ENCODE results near the gene PIK3CB. TPM values are rescaled to one million over a fixed set of nuclear protein-coding genes. Genes with fewer than 3 reads are reported as not detected.
"Not testable (repeated sequence)": the region's sequence is repeated elsewhere in the genome, so short reads cannot be mapped to it uniquely, and the experiment has no call there.

Gene PIK3CB
- total RNA-seq, 1 donor from 2014 or later: 16.7 TPM

- no peak for TF ChIP-seq CTCF (IDR thresholded peaks at IDR 0.05)
- H3K9me3 Mint-ChIP-seq (ENCODE audit: unreplicated experiment): no peaks in the 10 kb centered on the region
- H3K4me3 Mint-ChIP-seq (ENCODE audit: unreplicated experiment): no peak overlapping the region
- H3K27me3 Mint-ChIP-seq (ENCODE audit: unreplicated experiment): no peaks in the 10 kb centered on the region
- H3K27ac Mint-ChIP-seq (ENCODE audit: unreplicated experiment): no peak overlapping the region
- no peaks in the 10 kb centered on the region for H3K4me1 Mint-ChIP-seq (ENCODE audit: unreplicated experiment)
- DNase-seq (ENCODE audit: extremely low spot score, unreplicated experiment): no peak
- peaks cover 20% of the 10 kb centered on the region for H3K36me3 Mint-ChIP-seq (ENCODE audit: unreplicated experiment)
Measured at GRCh38 chr3:138732456-138732855, 102.3 kb downstream of the PIK3CB start.

- no peak for TF ChIP-seq CTCF (IDR thresholded peaks at IDR 0.05)
- no peaks in the 10 kb centered on the region for H3K27me3 Mint-ChIP-seq (ENCODE audit: unreplicated experiment)
- peaks cover 18% of the 10 kb centered on the region for H3K36me3 Mint-ChIP-seq (ENCODE audit: unreplicated experiment)
Measured at GRCh38 chr3:138726946-138727730, 107.6 kb downstream of the PIK3CB start.

GRCh38 chr3:138726042-138726441 is 108.7 kb downstream of the PIK3CB start:
- H3K4me3 Mint-ChIP-seq (ENCODE audit: unreplicated experiment); H3K27me3 Mint-ChIP-seq (ENCODE audit: unreplicated experiment); H3K9me3 Mint-ChIP-seq (ENCODE audit: unreplicated experiment); H3K27ac Mint-ChIP-seq (ENCODE audit: unreplicated experiment); DNase-seq (ENCODE audit: extremely low spot score, unreplicated experiment): not testable (repeated sequence)
- Mint-ChIP-seq H3K36me3 (ENCODE audit: unreplicated experiment) (peaks cover 17% of the 10 kb centered on the region), H3K4me1 (ENCODE audit: unreplicated experiment) (peaks cover 13% of the 10 kb centered on the region)

More at GRCh38 chr3:138726946-138727730, 107.6 kb downstream of the PIK3CB start:
- no peaks in the 10 kb centered on the region for H3K9me3 Mint-ChIP-seq (ENCODE audit: unreplicated experiment)
- no peak for DNase-seq (ENCODE audit: extremely low spot score, unreplicated experiment)
- H3K27ac Mint-ChIP-seq (ENCODE audit: unreplicated experiment): peak overlapping the region; percentile 67
- peaks cover 13% of the 10 kb centered on the region for H3K4me1 Mint-ChIP-seq (ENCODE audit: unreplicated experiment)
- no peak overlapping the region for H3K4me3 Mint-ChIP-seq (ENCODE audit: unreplicated experiment)

- no peaks in the 10 kb centered on the region for H3K9me3 Mint-ChIP-seq (ENCODE audit: unreplicated experiment)
- no peak for DNase-seq (ENCODE audit: extremely low spot score, unreplicated experiment)
- no peak overlapping the region for H3K27ac Mint-ChIP-seq (ENCODE audit: unreplicated experiment)
- H3K36me3 Mint-ChIP-seq (ENCODE audit: unreplicated experiment): peaks cover 17% of the 10 kb centered on the region
- no peak for TF ChIP-seq CTCF (IDR thresholded peaks at IDR 0.05)
- no peak overlapping the region for H3K4me3 Mint-ChIP-seq (ENCODE audit: unreplicated experiment)
- H3K4me1 Mint-ChIP-seq (ENCODE audit: unreplicated experiment): peaks cover 13% of the 10 kb centered on the region
- H3K27me3 Mint-ChIP-seq (ENCODE audit: unreplicated experiment): no peaks in the 10 kb centered on the region
Measured at GRCh38 chr3:138725116-138725515, 109.6 kb downstream of the PIK3CB start.

GRCh38 chr3:138724443-138724842 is 110.3 kb downstream of the PIK3CB start:
- no peak for DNase-seq (ENCODE audit: extremely low spot score, unreplicated experiment)
- no peak overlapping the region for H3K27ac Mint-ChIP-seq (ENCODE audit: unreplicated experiment)
- H3K27me3 Mint-ChIP-seq (ENCODE audit: unreplicated experiment): no peaks in the 10 kb centered on the region
- H3K36me3 Mint-ChIP-seq (ENCODE audit: unreplicated experiment): peaks cover 17% of the 10 kb centered on the region
- no peak overlapping the region for H3K4me3 Mint-ChIP-seq (ENCODE audit: unreplicated experiment)
- no peak for TF ChIP-seq CTCF (IDR thresholded peaks at IDR 0.05)
- H3K9me3 Mint-ChIP-seq (ENCODE audit: unreplicated experiment): no peaks in the 10 kb centered on the region
- H3K4me1 Mint-ChIP-seq (ENCODE audit: unreplicated experiment): peaks cover 13% of the 10 kb centered on the region
